ENCODE results near the gene RPS5. TPM values are rescaled to one million over a fixed set of nuclear protein-coding genes. Genes with fewer than 3 reads are reported as not detected.

RPS5 gene
- total RNA-seq, 1 experiment from 2014 or later, result 1,400 TPM

DNA sequence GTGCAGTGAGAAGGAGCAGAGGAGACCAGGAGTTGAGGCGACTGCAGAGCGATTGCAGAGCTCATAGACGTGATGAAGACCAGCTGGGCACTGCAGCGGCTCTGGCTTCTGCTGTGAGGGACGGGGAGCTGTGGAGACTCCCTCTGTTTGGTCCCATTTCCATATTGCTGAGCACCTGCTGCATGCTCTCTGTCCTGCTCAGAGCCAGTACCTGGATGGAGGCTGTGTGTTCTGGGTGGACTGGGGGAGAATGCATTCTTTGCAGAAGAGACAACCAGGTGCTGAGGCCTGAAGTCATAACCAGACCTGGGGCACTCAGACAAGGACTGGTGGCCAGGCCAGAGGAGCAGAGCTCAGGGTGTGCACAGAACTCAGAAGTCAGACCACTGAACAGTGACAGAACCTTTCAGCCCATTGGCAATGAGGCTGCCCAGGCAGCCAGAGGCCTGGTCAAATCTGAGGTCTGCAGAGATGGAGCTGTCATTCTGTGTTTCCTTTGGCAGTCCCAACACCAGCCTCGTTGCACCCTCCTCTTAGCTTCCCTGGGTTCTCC, 32.5 kb upstream of the RPS5 start:
- no peak overlapping the region for H3K9ac ChIP-seq (ENCODE audit: extremely low read depth, insufficient read length, low read length)
- peaks cover 2% of the 10 kb centered on the region for H3K23me2 ChIP-seq (ENCODE audit: insufficient read length, low read depth, low read length, poor library complexity, severe bottlenecking)
- H3K27me3 ChIP-seq (ENCODE audit: insufficient read depth, low read length), result no peaks in the 10 kb centered on the region
- no peak overlapping the region for H2BK12ac ChIP-seq (ENCODE audit: insufficient read length, low read depth, low read length)
- no peak overlapping the region for H3K14ac ChIP-seq (ENCODE audit: insufficient read depth, low read length)
- no peak overlapping the region for H3K18ac ChIP-seq (ENCODE audit: insufficient read length, low read depth, low read length)
- H4K91ac ChIP-seq (ENCODE audit: insufficient read length, low read depth, low read length), result no peak overlapping the region
- H2BK5ac ChIP-seq (ENCODE audit: insufficient read length, low read length), result no peak overlapping the region
- no peaks in the 10 kb centered on the region for H4K20me1 ChIP-seq (ENCODE audit: control insufficient read depth, insufficient read depth, insufficient read length)
- H3K36me3 Mint-ChIP-seq (ENCODE audit: insufficient read depth in 1 of 3, low read depth in 3 of 3), result peaks cover 0 to 4% (median 2%) of the 10 kb centered on the region in 3 experiments; a peak in 3 of 7 replicates
- no peak overlapping the region for H2AK5ac ChIP-seq (ENCODE audit: insufficient read length, low read length)
- no peak overlapping the region for H3K27ac Mint-ChIP-seq
- no peaks in the 10 kb centered on the region for H3K9me3 ChIP-seq (ENCODE audit: control insufficient read depth, low read depth, low read length)
- H3K79me1 ChIP-seq (ENCODE audit: insufficient read depth, low read depth, low read length, poor library complexity, severe bottlenecking), result no peaks in the 10 kb centered on the region
- no peak for DNase-seq
- H3K79me2 ChIP-seq (ENCODE audit: insufficient read depth, low read length), result no peaks in the 10 kb centered on the region
- H3K4me1 ChIP-seq (ENCODE audit: insufficient read depth, low read length), result no peaks in the 10 kb centered on the region
- no peaks in the 10 kb centered on the region for H3K27me3 Mint-ChIP-seq (ENCODE audit: low read depth)
- H3K4me1 Mint-ChIP-seq, result peaks cover 0 to 2% of the 10 kb centered on the region in 2 experiments; a peak in 2 of 4 replicates
- no peak overlapping the region for H3K4me2 ChIP-seq (ENCODE audit: insufficient read depth, insufficient read length, low read length)
- WGBS (ENCODE audit: extremely low coverage, insufficient read length, low lambda C conversion rate), result no CpG with 5 or more reads among the region's 6 CpGs
- no peak overlapping the region for H2BK120ac ChIP-seq (ENCODE audit: low read depth, low read length, poor library complexity, severe bottlenecking)
- H2AFZ ChIP-seq (ENCODE audit: low read length), result no peak overlapping the region
- no peak overlapping the region for H3K27ac ChIP-seq (ENCODE audit: insufficient read length, low read depth, low read length)
- H3K4ac ChIP-seq (ENCODE audit: low read depth, low read length), result no peak overlapping the region
- H2BK20ac ChIP-seq (ENCODE audit: low read depth, low read length, poor library complexity, severe bottlenecking), result no peak overlapping the region
- no peak overlapping the region for H3K56ac ChIP-seq (ENCODE audit: insufficient read length, low read depth, low read length)
- no peak overlapping the region for H2BK15ac ChIP-seq (ENCODE audit: low read depth, low read length)
- H3T11ph ChIP-seq (ENCODE audit: low read length), result no peak overlapping the region
- H4K5ac ChIP-seq (ENCODE audit: insufficient read length, low read depth, low read length), result no peak overlapping the region
- no peak overlapping the region for H3K4me3 Mint-ChIP-seq
- TF ChIP-seq, protein P1, sequence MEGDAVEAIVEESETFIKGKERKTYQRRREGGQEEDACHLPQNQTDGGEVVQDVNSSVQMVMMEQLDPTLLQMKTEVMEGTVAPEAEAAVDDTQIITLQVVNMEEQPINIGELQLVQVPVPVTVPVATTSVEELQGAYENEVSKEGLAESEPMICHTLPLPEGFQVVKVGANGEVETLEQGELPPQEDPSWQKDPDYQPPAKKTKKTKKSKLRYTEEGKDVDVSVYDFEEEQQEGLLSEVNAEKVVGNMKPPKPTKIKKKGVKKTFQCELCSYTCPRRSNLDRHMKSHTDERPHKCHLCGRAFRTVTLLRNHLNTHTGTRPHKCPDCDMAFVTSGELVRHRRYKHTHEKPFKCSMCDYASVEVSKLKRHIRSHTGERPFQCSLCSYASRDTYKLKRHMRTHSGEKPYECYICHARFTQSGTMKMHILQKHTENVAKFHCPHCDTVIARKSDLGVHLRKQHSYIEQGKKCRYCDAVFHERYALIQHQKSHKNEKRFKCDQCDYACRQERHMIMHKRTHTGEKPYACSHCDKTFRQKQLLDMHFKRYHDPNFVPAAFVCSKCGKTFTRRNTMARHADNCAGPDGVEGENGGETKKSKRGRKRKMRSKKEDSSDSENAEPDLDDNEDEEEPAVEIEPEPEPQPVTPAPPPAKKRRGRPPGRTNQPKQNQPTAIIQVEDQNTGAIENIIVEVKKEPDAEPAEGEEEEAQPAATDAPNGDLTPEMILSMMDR (conservative IDR thresholded peaks at IDR 0.05), result no peak
- no peak overlapping the region for H4K8ac ChIP-seq (replicated peaks; ENCODE audit: insufficient read length, low read depth, low read length)
- no peak overlapping the region for H3K23ac ChIP-seq (ENCODE audit: insufficient read length, low read depth, low read length)
- H3K9me3 Mint-ChIP-seq, result no peaks in the 10 kb centered on the region

All from H9 (cell line).